SW 1271 (cell line): ENCODE data around the gene CCP110.

Experiments
- DNase-seq, 2 experiments: peaks; one replicate each; lab custom pipeline; 2025; lab: John Stamatoyannopoulos, UW

Gene CCP110, protein sequence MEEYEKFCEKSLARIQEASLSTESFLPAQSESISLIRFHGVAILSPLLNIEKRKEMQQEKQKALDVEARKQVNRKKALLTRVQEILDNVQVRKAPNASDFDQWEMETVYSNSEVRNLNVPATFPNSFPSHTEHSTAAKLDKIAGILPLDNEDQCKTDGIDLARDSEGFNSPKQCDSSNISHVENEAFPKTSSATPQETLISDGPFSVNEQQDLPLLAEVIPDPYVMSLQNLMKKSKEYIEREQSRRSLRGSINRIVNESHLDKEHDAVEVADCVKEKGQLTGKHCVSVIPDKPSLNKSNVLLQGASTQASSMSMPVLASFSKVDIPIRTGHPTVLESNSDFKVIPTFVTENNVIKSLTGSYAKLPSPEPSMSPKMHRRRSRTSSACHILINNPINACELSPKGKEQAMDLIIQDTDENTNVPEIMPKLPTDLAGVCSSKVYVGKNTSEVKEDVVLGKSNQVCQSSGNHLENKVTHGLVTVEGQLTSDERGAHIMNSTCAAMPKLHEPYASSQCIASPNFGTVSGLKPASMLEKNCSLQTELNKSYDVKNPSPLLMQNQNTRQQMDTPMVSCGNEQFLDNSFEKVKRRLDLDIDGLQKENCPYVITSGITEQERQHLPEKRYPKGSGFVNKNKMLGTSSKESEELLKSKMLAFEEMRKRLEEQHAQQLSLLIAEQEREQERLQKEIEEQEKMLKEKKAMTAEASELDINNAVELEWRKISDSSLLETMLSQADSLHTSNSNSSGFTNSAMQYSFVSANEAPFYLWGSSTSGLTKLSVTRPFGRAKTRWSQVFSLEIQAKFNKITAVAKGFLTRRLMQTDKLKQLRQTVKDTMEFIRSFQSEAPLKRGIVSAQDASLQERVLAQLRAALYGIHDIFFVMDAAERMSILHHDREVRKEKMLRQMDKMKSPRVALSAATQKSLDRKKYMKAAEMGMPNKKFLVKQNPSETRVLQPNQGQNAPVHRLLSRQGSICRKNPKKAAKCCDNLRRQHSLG

DNA sequence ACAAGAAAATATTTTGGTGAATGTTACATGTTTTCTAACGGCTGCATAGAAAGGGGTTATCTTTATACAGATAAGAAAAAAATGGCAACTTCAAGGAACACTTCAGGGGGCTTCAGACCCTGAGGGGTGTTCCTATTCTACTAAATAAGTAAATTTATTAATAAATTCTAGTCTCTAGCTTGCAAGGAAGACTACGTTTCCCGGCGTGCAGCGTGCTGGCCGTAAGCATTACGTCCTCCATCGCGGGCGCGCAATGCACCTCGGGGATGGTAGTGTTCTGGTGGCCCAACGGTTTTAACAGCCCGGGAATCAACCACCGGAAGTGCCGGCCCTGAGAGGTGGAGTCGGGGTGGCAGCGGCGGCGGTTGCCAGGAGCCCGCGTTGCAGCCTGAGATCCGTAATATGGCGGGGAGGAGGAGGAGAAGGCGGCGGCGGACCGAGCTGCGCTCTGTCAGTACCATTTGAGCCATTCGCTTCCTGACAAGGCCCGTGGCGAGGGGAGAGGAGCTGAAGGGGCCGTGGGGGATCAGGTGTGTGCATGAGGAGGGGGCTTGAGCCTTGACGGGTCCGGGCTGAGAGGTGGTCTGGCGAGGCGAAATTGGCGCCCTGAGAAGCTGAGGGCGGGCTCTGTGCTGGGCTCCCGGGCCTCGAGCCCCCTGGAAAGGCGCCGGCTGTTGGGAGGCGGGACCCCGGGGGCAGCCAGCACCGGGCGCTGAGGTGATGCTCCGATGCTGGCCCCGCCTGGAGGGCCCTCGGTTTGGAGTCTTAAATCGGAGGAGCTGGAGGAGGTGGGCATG, at the start of gene CCP110:
CCP110 (plus strand) TSS at position 384 of the 797 bp plus-strand sequence. CDS start 3,940 bp downstream, outside the sequence.
- peak; percentile 76 to 89 for DNase-seq

DNA sequence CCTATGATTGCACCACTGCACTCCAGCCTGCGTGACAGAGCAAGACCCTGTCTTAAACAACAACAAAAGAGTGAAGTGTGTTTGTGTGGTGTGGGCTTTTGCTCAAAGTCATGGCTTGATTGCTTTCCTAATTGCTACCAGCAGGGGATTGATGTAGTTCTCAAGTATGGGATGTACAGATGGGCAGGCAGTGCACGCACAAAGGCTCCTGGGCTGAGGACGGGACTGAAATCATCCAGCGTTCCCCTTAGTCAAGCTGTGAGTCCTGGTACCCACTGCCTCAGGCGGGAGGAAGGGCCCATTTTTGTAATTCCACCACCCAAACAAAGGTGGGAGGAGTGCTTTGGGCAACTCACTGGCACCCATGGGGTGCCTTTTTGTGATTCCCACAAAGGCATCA, 49.1 kb upstream of the CCP110 start:
- no peak for DNase-seq

GRCh38 chr16:19478505-19478904, 45.2 kb upstream of the CCP110 start:
- DNase-seq, result no peak

GRCh38 chr16:19479302-19479721, 44.4 kb upstream of the CCP110 start:
- no peak for DNase-seq

DNA sequence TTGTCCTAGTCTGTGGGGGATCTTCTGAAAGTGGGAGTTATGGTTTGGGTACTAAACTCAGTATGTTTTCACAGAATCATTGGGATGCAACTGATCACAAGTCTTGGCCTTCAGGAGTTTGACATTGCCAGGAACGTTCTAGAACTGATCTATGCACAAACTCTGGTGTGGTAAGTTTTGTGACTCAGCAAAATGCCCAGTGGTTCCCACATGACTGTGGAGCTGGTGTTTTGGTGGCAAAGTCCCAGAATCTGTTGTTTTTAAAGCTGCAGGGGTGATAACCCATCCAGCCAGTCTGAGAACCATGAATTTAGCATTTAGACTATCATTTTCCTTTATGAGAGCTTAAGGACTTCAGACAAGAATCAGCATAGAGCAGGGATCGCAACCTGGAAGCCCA, 42.4 kb upstream of the CCP110 start:
- no peak for DNase-seq

DNA sequence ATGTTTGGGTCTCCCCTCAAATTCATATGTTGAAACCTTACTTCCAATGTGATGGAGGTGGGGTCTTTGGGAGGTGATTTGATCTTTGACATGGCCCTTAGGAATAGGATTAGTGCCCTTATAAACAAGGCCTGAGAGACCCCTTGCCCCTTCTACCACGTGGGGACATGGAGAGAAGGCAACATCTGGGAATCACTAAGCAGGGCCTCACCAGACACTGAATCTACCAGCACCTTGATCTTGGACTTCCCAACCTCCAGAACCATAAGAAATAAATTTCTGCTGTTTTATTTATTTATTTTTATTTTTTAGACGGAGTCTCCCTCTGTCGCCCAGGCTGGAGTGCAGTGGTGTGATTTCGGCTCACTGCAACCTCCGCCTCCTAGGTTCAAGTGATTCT, 42.0 kb upstream of the CCP110 start:
- DNase-seq, result no peak

DNA sequence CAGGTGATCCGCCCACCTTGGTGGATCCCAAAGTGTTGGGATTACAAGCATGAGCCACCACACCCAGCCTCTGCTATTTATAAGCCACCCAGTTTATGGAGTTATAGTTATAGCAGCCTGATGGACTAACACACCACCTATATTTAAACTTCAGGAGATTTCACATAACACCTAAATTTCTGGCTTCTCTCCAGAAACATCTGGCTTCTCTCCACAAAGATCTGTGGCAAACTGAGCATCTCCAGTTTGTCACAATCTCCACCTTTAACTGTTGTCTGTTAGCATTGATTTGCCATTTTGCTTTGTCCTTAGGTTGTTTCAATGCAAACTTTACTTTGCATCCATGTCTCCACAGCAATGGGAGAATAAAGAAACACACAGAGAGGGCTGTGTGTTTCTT, 41.5 kb upstream of the CCP110 start:
- no peak for DNase-seq

DNA sequence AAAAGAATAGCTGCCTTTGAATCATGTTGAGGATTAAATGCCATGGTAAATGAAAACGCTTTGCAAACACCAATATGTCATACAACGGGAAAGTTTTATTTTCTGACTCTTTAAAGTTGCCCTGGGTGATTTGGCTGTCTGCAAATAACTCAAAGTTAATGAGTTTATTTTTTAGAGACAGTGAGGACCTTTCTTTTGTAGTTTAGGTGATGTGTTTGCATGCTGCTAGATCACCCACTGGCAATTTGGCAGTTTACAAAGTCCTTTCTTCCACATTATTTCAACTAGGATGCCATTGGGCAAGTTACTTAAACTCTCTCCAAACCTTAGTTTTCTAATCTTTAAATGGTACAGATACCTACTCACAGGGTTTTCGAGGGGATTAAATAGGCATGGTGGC, 39.6 kb upstream of the CCP110 start:
- DNase-seq, result no peak

GRCh38 chr16:19485611-19486010, 38.1 kb upstream of the CCP110 start:
- no peak for DNase-seq

DNA sequence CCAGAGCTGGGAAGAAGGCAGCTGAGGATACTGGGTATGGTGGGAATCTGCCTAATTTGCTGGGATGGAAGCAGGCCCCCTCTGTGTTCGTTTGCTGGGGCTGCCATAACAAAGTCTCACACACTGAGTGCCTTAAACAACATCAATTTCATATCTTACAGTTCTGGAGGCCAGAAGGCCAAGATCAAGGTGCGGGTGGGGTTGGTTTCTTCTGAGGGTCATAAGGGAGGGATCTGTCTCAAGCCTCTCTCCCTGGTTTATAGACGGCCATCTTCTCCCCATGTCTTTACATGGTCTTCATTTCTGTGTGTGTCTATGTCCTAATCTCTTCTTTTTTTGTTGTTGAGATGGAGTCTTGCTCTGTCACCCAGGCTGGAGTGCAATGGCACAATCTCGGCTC, 37.7 kb upstream of the CCP110 start:
- DNase-seq, result no peak

DNA sequence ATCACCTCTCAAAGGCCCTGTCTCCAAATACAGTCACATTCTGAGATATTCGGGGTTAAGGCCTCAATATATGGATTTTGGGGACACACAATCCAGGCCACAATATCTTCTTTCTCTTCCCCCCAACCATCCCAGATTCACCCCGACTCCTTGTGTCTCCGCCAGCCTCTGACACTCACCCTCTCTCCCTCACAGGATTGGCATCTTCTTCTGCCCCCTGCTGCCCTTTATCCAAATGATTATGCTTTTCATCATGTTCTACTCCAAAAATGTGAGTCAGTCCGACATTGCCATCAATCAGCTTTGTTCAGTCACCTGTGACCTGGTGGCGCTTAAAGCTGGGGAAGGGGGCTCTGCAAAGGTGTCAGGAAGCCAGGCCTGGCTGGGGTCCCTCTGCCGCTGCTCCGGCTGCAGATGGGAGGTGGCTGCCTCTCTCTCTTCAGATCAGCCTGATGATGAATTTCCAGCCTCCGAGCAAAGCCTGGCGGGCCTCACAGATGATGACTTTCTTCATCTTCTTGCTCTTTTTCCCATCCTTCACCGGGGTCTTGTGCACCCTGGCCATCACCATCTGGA, 36.9 kb upstream of the CCP110 start:
- DNase-seq, result no peak

DNA sequence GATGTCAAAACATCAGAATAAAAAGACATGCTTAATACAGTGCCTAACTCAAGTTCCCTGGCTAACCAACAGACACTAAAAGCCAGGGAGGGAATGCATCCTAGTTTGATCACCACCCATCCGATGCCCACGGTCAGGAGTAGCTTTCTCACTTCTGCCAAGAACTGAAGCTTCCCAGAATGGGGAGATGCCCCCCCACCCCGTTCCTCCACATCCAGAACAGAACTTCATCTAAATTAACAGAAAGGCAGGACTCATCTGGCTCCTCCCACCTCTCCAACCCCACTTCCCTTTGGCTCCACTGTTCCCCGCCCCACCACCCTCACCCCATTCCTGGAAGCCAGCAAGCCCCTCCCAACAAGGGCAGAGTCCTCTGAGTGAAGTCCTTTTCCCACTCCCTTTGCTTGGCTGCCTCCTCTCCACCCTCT, 35.5 kb upstream of the CCP110 start:
- DNase-seq, result no peak

GRCh38 chr16:19490619-19491018, 33.1 kb upstream of the CCP110 start:
- no peak for DNase-seq

DNA sequence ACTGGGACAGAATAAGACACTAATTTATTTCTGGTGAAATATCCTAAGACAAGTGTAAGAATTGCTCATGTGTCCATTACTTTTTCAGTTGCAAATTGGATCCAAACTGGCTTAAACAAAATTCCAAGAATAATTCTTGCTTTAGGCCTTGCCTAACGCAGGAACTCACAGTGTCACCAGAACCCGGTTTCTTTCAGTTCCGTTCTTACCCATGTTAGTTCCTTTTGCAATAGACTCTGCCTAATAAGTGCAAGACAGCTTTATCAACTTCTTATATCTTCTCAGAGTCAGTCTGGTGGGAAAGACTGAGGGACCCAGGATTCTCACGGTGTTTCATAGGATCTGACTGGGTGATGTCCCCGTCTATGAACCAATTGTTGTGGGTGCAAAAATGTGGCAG, 26.6 kb upstream of the CCP110 start:
- DNase-seq, result no peak

- no peak for DNase-seq
Measured at GRCh38 chr16:19499006-19499405, 24.7 kb upstream of the CCP110 start.

- DNase-seq, result no peak
Measured at GRCh38 chr16:19499481-19499880, 24.3 kb upstream of the CCP110 start.

DNA sequence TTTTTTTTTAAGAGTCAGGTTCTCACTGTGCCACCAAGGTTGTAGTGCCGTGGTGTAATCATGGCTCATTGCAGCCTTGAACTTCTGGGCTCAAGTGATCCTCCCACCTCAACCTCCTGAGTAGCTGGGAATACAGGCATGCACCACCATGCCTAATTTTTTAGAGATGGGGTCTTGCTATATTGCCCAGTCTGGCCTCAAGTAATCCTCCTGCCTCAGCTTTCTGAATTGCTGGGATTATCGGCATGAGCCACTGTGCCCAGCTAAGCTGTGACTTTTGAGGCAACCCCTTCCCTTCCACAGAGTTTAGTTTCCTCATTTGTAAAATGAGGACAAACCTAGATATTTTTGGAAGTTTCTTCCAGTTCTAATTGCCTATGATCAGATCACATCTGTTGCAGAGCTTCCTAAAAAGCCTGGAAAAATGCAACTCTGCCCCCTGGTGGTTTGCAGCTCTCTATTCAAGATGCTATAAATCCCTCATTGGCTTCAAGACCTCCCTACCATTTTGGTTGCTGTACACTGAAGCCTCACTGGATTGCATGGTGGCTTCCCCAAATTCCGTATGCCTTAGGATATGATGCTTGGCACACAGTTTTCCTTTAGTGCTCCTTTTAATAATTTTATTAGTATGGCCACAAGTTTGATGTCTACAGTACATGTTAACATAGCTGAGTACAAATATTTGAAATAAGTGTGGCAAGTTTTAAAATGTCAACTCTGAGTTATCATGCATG, 21.2 kb upstream of the CCP110 start:
- peak in 1 of 2 experiments; percentile 29 for DNase-seq

DNA sequence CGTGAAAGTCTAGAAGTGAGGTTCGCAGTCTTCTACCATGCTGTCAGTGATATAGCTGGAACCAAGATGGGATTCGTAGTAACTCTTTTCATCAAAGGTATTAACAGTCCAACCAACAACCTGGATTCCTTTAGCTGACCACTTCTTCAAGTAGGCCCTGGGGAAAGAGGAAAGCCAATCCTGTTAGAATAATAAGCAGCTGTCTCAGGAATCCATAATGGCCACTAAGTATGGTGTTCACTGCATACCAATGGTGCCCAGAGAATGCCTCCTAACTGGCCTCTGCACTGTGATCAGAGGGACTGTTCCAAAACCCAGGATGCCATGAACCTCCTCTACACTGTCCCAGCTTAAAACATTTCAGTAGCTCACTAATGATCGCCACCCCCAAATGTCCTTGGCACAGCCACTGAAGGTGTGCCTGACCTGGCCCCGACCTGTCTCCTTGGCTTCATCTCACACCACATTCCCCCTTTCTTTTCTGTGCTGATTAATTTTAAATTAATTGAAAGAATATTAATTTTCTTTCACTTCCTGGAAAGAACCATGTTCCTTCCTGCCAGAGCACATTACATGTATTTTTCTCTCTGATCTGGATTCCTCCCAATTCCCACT, 20.2 kb upstream of the CCP110 start:
- DNase-seq, result no peak

DNA sequence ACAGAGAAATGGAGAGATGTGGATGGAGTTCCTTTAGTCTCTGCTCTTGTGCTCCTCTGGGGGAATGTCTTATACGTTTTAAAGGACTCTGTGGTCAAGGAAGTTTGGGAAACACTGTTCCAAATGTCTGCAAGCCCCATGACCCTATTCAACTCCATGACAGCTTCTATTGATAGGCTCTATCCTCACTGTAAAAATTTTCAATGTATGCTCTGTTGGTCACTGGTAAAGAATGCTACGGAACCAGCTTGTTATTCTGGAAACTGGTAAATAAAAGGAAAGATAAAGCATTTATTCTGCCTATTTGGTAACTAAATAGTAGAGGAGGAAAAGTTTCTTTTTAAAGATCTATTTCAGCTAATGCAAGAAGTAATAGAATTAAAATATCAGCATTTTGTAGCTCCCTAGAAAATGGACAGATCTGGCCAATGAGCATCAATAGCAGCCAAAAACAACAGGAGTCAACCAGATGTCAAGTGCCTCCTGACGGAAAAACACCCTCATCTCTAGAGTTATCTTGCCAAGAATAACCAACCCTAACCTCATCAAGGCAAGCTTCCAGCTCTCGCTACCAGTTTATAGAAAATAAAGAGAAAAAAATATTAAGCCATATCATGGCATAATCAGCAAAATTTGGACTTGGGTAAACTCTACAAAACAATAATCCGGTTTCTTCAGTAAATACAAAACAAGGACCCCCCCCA, 18.0 kb upstream of the CCP110 start:
- no peak for DNase-seq

DNA sequence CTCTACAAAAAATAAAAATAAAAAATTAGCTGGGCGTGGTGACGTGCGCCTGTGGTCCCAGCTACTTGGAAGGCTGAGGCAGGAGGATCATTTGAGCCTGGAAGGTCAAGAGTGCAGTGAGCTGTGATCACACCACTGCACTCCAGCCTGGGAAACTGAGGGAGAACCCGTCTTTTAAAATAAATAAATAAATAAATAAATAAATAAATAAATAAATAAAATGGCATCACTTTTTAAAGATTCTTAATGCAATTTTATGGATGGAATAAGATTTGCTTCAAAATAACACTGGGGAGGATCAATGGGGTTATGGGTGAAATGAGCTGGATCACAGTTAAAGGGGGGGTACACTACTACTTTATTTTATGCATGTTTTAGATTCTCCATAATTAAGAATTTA, 16.8 kb upstream of the CCP110 start:
- no peak for DNase-seq
